Fibroblast of the aortic adventitia (primary cell): ENCODE data around the gene BFSP2. TPM values are rescaled to one million over a fixed set of nuclear protein-coding genes. Genes with fewer than 3 reads are reported as not detected.

Experiments used
- DNase-seq: peaks from one replicate; pipeline ENCODE4 v3.0.0-alpha.2; 2010; ENCODE audit warnings: low read depth
- H3K4me3 ChIP-seq: 2 replicates; pipeline ENCODE4 v1.5.1; 2011; ENCODE audit warnings: low read depth, mild to moderate bottlenecking, control low read depth, low read length, moderate library complexity
- total RNA-seq: library from RNA; depleted of rRNA; stranded (reverse); fragments of >200 nt; gene quantifications from 2 replicates; pipeline ENCODE4 v1.2.3, GENCODE V29; 2012; ENCODE audit warnings: low replicate concordance
- TF ChIP-seq, protein P1 (sequence below): IDR thresholded peaks from 2 replicates; pipeline ENCODE4 v1.5.1; 2011; ENCODE audit warnings: mild to moderate bottlenecking, low read length, control low read depth, inconsistent platforms; ENCODE audit not compliant: insufficient read depth

The BFSP2 gene
- total RNA-seq, 1 donor = not detected

DNA sequence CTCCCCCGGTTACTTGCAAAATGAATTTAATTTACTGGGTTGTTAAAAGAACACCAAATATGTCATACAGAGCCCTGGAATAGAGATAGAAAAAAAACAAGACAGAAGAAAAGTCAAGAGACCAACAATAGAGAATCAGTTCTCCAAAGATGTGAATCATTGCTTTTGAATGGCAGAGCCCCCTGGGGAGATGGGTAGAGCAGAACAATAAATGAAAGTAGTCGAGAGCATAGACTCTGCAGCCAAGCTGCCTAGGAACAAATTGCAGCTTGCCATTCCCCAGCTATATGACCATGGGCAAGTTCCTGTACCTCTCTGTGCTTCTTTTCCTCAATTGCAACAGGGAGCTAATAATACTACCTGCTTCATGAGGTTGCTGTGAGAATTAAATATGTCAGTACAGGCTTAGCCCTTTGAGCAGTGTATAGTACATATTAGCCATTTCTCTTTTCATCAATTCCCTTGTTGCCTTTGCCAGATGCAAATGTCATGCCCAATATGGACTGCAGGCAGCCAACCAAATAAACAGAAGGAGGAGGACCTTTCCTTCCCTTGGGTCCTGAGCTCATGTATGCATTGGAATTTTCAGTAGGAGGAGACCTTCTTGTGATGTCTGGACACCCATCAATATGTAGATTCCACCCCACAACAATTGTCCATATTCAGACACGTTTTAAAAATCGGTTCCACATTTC is 25.0 kb upstream of the BFSP2 start:
- H3K4me3 ChIP-seq = no peak overlapping the region
- TF ChIP-seq, protein P1, sequence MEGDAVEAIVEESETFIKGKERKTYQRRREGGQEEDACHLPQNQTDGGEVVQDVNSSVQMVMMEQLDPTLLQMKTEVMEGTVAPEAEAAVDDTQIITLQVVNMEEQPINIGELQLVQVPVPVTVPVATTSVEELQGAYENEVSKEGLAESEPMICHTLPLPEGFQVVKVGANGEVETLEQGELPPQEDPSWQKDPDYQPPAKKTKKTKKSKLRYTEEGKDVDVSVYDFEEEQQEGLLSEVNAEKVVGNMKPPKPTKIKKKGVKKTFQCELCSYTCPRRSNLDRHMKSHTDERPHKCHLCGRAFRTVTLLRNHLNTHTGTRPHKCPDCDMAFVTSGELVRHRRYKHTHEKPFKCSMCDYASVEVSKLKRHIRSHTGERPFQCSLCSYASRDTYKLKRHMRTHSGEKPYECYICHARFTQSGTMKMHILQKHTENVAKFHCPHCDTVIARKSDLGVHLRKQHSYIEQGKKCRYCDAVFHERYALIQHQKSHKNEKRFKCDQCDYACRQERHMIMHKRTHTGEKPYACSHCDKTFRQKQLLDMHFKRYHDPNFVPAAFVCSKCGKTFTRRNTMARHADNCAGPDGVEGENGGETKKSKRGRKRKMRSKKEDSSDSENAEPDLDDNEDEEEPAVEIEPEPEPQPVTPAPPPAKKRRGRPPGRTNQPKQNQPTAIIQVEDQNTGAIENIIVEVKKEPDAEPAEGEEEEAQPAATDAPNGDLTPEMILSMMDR = no peak
- DNase-seq = peak; percentile 16

DNA sequence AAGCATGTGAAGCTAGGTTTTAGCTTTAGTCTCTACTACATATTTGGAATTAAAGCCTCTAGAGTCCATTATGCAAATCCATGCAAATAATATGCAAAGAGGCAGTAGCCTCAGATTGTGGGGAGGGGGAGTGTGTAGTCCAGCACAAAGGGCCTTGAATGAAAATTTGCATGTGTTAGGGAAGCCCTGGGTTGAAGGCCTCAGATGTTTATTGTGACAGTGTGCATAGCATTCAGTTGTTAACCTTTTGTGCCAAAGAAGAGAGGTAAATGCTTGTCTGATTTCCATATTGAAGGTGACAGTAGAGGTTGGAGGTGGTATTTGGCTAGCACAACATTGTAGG is 24.5 kb upstream of the BFSP2 start:
- DNase-seq = no peak
- no peak overlapping the region for H3K4me3 ChIP-seq
- TF ChIP-seq, protein P1 = no peak

DNA sequence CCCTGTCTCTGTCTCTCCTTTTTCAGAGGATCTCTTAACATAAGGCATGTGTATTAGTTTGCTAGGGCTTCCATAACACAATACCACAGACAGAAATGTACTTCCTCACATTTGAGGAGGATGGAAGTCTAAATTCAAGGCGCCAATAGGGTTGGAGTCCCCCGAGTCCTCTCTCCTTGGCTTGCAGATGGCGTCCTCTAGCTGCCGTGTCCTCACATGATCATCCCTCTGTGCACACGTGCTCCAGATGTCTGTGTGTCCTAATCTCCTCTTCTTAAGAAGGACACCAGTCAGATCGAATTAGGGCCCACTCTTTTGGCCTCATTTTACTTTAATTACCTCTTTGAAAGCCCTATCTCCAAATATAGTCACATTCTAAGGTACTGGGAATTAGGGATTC is 23.0 kb upstream of the BFSP2 start:
- TF ChIP-seq, protein P1 = no peak
- no peak for DNase-seq
- no peak overlapping the region for H3K4me3 ChIP-seq

DNA sequence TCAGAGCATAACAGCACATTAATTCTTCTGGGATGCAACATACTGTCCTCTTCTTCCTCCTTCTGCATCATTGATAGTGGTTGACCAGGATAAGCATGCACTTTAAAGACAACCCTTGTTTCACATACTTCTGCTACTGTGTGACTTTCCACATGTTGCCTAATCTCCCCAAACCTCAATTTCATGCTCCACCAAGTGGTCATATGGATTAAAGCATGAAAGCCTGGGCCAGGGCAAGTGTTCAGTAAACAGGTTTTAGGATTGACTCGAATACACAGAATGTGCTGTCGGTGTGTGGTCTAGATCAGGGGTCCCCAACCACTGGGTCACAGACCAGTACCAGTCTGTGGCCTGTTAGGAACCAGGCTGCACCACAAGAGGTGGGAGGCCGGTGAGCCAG is 22.5 kb upstream of the BFSP2 start:
- H3K4me3 ChIP-seq = no peak overlapping the region
- peak; percentile 51 for DNase-seq
- TF ChIP-seq, protein P1 = peak; percentile 53

DNA sequence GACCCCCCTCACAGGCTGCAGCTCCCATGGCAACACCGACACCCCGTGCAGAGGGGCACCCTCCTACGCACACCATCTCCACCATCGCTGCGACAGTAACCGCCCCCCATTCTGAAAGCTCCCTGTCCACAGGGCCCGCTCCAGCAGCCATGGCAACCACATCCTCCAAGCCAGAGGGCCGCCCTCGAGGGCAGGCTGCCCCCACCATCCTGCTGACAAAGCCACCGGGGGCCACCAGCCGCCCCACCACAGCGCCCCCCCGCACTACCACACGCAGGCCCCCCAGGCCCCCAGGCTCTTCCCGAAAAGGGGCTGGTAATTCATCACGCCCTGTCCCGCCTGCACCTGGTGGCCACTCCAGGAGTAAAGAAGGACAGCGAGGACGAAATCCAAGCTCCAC is 19.9 kb upstream of the BFSP2 start:
- no peak overlapping the region for H3K4me3 ChIP-seq
- no peak for DNase-seq
- TF ChIP-seq, protein P1 = no peak

DNA sequence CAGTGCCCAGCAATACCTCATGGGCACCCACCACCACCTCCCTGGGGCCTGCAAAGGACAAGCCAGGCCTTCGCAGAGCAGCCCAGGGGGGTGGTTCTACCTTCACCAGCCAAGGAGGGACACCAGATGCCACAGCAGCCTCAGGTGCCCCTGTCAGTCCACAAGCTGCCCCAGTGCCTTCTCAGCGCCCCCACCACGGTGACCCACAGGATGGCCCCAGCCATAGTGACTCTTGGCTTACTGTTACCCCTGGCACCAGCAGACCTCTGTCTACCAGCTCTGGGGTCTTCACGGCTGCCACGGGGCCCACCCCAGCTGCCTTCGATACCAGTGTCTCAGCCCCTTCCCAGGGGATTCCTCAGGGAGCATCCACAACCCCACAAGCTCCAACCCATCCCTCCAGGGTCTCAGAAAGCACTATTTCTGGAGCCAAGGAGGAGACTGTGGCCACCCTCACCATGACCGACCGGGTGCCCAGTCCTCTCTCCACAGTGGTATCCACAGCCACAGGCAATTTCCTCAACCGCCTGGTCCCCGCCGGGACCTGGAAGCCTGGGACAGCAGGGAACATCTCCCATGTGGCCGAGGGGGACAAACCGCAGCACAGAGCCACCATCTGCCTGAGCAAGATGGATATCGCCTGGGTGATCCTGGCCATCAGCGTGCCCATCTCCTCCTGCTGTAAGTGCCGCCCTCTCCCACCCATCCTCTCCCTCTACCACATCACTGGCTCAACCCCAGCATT is 19.2 kb upstream of the BFSP2 start:
- TF ChIP-seq, protein P1 = no peak
- no peak for DNase-seq
- no peak overlapping the region for H3K4me3 ChIP-seq
